ENCODE data around the gene RHBDF2. TPM values are rescaled to one million over a fixed set of nuclear protein-coding genes. Genes with fewer than 3 reads are reported as not detected.

Gene RHBDF2
- total RNA-seq, 1 experiment from 2014 or later, result 19.7 TPM

DNA sequence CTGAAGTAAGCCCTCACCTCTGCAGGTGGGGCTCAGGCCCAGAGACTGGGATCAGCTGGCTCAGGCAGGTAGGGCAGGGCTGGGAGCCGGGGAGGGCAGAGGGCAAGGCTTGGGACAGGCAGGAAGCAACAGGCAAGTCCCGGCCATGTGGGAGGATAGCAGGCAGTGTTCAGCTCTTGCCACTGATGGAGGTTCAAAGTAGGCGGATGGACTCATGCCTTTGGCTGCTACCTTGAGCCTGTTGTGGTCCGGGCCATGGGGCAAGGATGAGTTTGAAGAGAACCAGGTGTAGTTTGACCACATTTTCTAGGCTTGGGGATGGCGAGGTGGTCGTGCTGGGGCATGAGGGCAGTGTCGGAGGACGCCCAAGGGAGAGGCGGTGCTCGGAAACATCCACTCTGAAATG lies 41.3 kb upstream of the RHBDF2 start:
- Histone ChIP-seq H3K23me2 (ENCODE audit: insufficient read length, low read depth, low read length, poor library complexity, severe bottlenecking) (peaks cover 7% of the 10 kb centered on the region), H4K5ac (ENCODE audit: insufficient read length, low read depth, low read length) (no peak overlapping the region), H3K27ac (ENCODE audit: insufficient read length, low read depth, low read length) (no peak overlapping the region), H3K18ac (ENCODE audit: insufficient read length, low read depth, low read length) (no peak overlapping the region), H3K23ac (ENCODE audit: insufficient read length, low read depth, low read length) (no peak overlapping the region), H4K8ac (replicated peaks; ENCODE audit: insufficient read length, low read depth, low read length) (no peak overlapping the region), H3K79me1 (ENCODE audit: insufficient read depth, low read depth, low read length, poor library complexity, severe bottlenecking) (no peaks in the 10 kb centered on the region), H2BK20ac (ENCODE audit: low read depth, low read length, poor library complexity, severe bottlenecking) (no peak overlapping the region), H3K4me1 (ENCODE audit: insufficient read depth, low read length) (peaks cover 2% of the 10 kb centered on the region; the same call in 1 of the 2 replicates), H3T11ph (ENCODE audit: low read length) (no peak overlapping the region), H3K9me3 (ENCODE audit: control insufficient read depth, low read depth, low read length) (no peaks in the 10 kb centered on the region), H2BK15ac (ENCODE audit: low read depth, low read length) (no peak overlapping the region), H4K20me1 (ENCODE audit: control insufficient read depth, insufficient read depth, insufficient read length) (peaks cover 4% of the 10 kb centered on the region), H2AFZ (ENCODE audit: low read length) (no peak overlapping the region), H2BK120ac (ENCODE audit: low read depth, low read length, poor library complexity, severe bottlenecking) (no peak overlapping the region), H3K9ac (ENCODE audit: extremely low read depth, insufficient read length, low read length) (no peak overlapping the region), H3K14ac (ENCODE audit: insufficient read depth, low read length) (no peak overlapping the region; the same call in 1 of the 2 replicates), H2AK5ac (ENCODE audit: insufficient read length, low read length) (no peak overlapping the region), H3K27me3 (ENCODE audit: insufficient read depth, low read length) (peaks cover 13% of the 10 kb centered on the region; the same call in 1 of the 2 replicates), H3K4me2 (ENCODE audit: insufficient read depth, insufficient read length, low read length) (no peak overlapping the region), H4K91ac (ENCODE audit: insufficient read length, low read depth, low read length) (no peak overlapping the region), H3K4ac (ENCODE audit: low read depth, low read length) (no peak overlapping the region), H2BK5ac (ENCODE audit: insufficient read length, low read length) (no peak overlapping the region), H3K79me2 (ENCODE audit: insufficient read depth, low read length) (no peaks in the 10 kb centered on the region), H2BK12ac (ENCODE audit: insufficient read length, low read depth, low read length) (no peak overlapping the region), H3K56ac (ENCODE audit: insufficient read length, low read depth, low read length) (no peak overlapping the region)
- peak overlapping the region in 1 of 3 experiments; percentile 56; a peak in 1 of 7 replicates for H3K27ac Mint-ChIP-seq
- WGBS (ENCODE audit: extremely low coverage, insufficient read length, low lambda C conversion rate), result no CpG with 5 or more reads among the region's 10 CpGs
- no peaks in the 10 kb centered on the region for H3K36me3 Mint-ChIP-seq (ENCODE audit: insufficient read depth in 1 of 3, low read depth in 3 of 3)
- peaks cover 31 to 45% of the 10 kb centered on the region in 2 experiments for H3K4me1 Mint-ChIP-seq
- peaks cover 37% of the 10 kb centered on the region for H3K27me3 Mint-ChIP-seq (ENCODE audit: low read depth)
- H3K4me3 Mint-ChIP-seq, result 0 out of 5 replicates have a peak overlapping the region, but pooled peaks of 1 of the 2 experiments have one; percentile 2
- no peak for DNase-seq
- H3K9me3 Mint-ChIP-seq, result no peaks in the 10 kb centered on the region
- TF ChIP-seq, protein P1, sequence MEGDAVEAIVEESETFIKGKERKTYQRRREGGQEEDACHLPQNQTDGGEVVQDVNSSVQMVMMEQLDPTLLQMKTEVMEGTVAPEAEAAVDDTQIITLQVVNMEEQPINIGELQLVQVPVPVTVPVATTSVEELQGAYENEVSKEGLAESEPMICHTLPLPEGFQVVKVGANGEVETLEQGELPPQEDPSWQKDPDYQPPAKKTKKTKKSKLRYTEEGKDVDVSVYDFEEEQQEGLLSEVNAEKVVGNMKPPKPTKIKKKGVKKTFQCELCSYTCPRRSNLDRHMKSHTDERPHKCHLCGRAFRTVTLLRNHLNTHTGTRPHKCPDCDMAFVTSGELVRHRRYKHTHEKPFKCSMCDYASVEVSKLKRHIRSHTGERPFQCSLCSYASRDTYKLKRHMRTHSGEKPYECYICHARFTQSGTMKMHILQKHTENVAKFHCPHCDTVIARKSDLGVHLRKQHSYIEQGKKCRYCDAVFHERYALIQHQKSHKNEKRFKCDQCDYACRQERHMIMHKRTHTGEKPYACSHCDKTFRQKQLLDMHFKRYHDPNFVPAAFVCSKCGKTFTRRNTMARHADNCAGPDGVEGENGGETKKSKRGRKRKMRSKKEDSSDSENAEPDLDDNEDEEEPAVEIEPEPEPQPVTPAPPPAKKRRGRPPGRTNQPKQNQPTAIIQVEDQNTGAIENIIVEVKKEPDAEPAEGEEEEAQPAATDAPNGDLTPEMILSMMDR (conservative IDR thresholded peaks at IDR 0.05), result no peak

All from H9 (cell line).